ENCODE data around the gene ABO. TPM values are rescaled to one million over a fixed set of nuclear protein-coding genes. Genes with fewer than 3 reads are reported as not detected.
"Not testable (repeated sequence)": the region's sequence is repeated elsewhere in the genome, so short reads cannot be mapped to it uniquely, and the experiment has no call there.

The ABO gene
- total RNA-seq, 1 donor from 2014 or later, result 2.3 TPM

GRCh38 chr9:133221177-133221809 is 53.7 kb downstream of the ABO start:
- DNase-seq, result no peak
- no peak for TF ChIP-seq CTCF (IDR thresholded peaks at IDR 0.05; ENCODE audit: borderline replicate concordance)
- Histone ChIP-seq H3K27me3 (ENCODE audit: low read depth) (peaks cover 38% of the 10 kb centered on the region), H3K4me3 (no peak overlapping the region), H3K4me1 (peaks cover 7% of the 10 kb centered on the region), H3K9me3 (replicated peaks) (no peaks in the 10 kb centered on the region), H3K27ac (replicated peaks) (no peak overlapping the region), H3K36me3 (no peaks in the 10 kb centered on the region)
- intact Hi-C loops (cut with micrococcal nuclease), result no loop called here

GRCh38 chr9:133218049-133218975 is 56.7 kb downstream of the ABO start:
- H3K27me3 ChIP-seq (ENCODE audit: low read depth), result peaks cover 21% of the 10 kb centered on the region
- DNase-seq; H3K36me3 ChIP-seq; H3K27ac ChIP-seq (replicated peaks); H3K4me3 ChIP-seq; intact Hi-C loops (cut with micrococcal nuclease); H3K4me1 ChIP-seq: not testable (repeated sequence)
- H3K9me3 ChIP-seq (replicated peaks), result peaks cover 14% of the 10 kb centered on the region

- DNase-seq; H3K36me3 ChIP-seq; intact Hi-C loops (cut with micrococcal nuclease); H3K4me3 ChIP-seq; H3K27ac ChIP-seq (replicated peaks); H3K4me1 ChIP-seq: not testable (repeated sequence)
- peaks cover 21% of the 10 kb centered on the region for H3K27me3 ChIP-seq (ENCODE audit: low read depth)
- H3K9me3 ChIP-seq (replicated peaks), result peaks cover 14% of the 10 kb centered on the region
Observed at GRCh38 chr9:133217333-133217988, 57.5 kb downstream of the ABO start.

- DNase-seq; H3K4me1 ChIP-seq; H3K4me3 ChIP-seq; H3K36me3 ChIP-seq; H3K27ac ChIP-seq (replicated peaks); intact Hi-C loops (cut with micrococcal nuclease): not testable (repeated sequence)
- Histone ChIP-seq H3K9me3 (replicated peaks) (peaks cover 24% of the 10 kb centered on the region), H3K27me3 (ENCODE audit: low read depth) (peaks cover 29% of the 10 kb centered on the region)
Observed at GRCh38 chr9:133214276-133214675, 60.7 kb downstream of the ABO start.

- H3K27ac ChIP-seq (replicated peaks), result no peak overlapping the region
- H3K4me1 ChIP-seq, result no peaks in the 10 kb centered on the region
- no peak for TF ChIP-seq CTCF (IDR thresholded peaks at IDR 0.05; ENCODE audit: borderline replicate concordance)
- H3K4me3 ChIP-seq, result no peak overlapping the region
- H3K27me3 ChIP-seq (ENCODE audit: low read depth), result peaks cover 33% of the 10 kb centered on the region
- H3K9me3 ChIP-seq (replicated peaks), result peaks cover 21% of the 10 kb centered on the region
- no peak for DNase-seq
- no peaks in the 10 kb centered on the region for H3K36me3 ChIP-seq
- intact Hi-C loops (cut with micrococcal nuclease), result no loop called here
Observed at GRCh38 chr9:133210609-133211008, 64.4 kb downstream of the ABO start.

GRCh38 chr9:133210202-133210532 is 64.8 kb downstream of the ABO start:
- no peak for TF ChIP-seq CTCF (IDR thresholded peaks at IDR 0.05; ENCODE audit: borderline replicate concordance)
- Histone ChIP-seq H3K36me3 (no peaks in the 10 kb centered on the region), H3K9me3 (replicated peaks) (peaks cover 17% of the 10 kb centered on the region), H3K4me1 (no peaks in the 10 kb centered on the region), H3K27me3 (ENCODE audit: low read depth) (peaks cover 37% of the 10 kb centered on the region), H3K4me3 (no peak overlapping the region), H3K27ac (replicated peaks) (no peak overlapping the region)
- DNase-seq, result no peak
- intact Hi-C loops (cut with micrococcal nuclease), result no loop called here

- DNase-seq; H3K4me3 ChIP-seq; intact Hi-C loops (cut with micrococcal nuclease); H3K27ac ChIP-seq (replicated peaks); H3K36me3 ChIP-seq; H3K4me1 ChIP-seq: not testable (repeated sequence)
- Histone ChIP-seq H3K27me3 (ENCODE audit: low read depth) (peaks cover 43% of the 10 kb centered on the region), H3K9me3 (replicated peaks) (peaks cover 11% of the 10 kb centered on the region)
Observed at GRCh38 chr9:133209327-133210201, 65.4 kb downstream of the ABO start.

GRCh38 chr9:133208880-133209300 is 66.1 kb downstream of the ABO start, which contains the start of gene OBP2B:
OBP2B (minus strand) TSS chr9:133209250; CDS start chr9:133209199, 51 bp downstream.
- H3K9me3 ChIP-seq (replicated peaks), result peaks cover 10% of the 10 kb centered on the region
- H3K4me1 ChIP-seq; DNase-seq; H3K36me3 ChIP-seq; H3K4me3 ChIP-seq; intact Hi-C loops (cut with micrococcal nuclease); H3K27ac ChIP-seq (replicated peaks): not testable (repeated sequence)
- H3K27me3 ChIP-seq (ENCODE audit: low read depth), result peaks cover 50% of the 10 kb centered on the region

- H3K27ac ChIP-seq (replicated peaks); H3K4me3 ChIP-seq; DNase-seq; H3K4me1 ChIP-seq; H3K36me3 ChIP-seq; intact Hi-C loops (cut with micrococcal nuclease): not testable (repeated sequence)
- Histone ChIP-seq H3K9me3 (replicated peaks) (peaks cover 10% of the 10 kb centered on the region), H3K27me3 (ENCODE audit: low read depth) (peaks cover 56% of the 10 kb centered on the region)
Observed at GRCh38 chr9:133208171-133208879, 66.7 kb downstream of the ABO start.

All from left ventricle myocardium inferior (tissue), 1 donor.